GM23338 (cell line): ENCODE measurements around the gene POLA1. TPM values are rescaled to one million over a fixed set of nuclear protein-coding genes. Genes with fewer than 3 reads are reported as not detected.

Experiments
- ATAC-seq: fragments of 200-7000 bp; cut with Tn5 transposase; 3 replicates; pipeline ENCODE4 v1.9.1; 2020
- DNase-seq: peaks from one replicate; pipeline ENCODE4 v3.0.0-alpha.2; 2015; ENCODE audit warnings: low spot score
- H2AFZ ChIP-seq: fragments of 200-600 bp; sonication (generic); 2 replicates; pipeline ENCODE4 v1.8.0; 2016; ENCODE audit warnings: antibody characterized with exemption, mild to moderate bottlenecking, moderate library complexity
- H3F3A ChIP-seq: fragments of 200-600 bp; sonication (generic); replicated peaks from 2 replicates; pipeline ENCODE4 v1.8.0; 2017; ENCODE audit warnings: antibody characterized with exemption, mixed run types, low read depth
- H3K27ac ChIP-seq: fragments of 200-600 bp; sonication (generic); 2 replicates; pipeline ENCODE4 v1.6.1; 2016; ENCODE audit warnings: low read depth
- H3K27me3 ChIP-seq: fragments of 200-600 bp; sonication (generic); 2 replicates; pipeline ENCODE4 v1.8.0; 2016; ENCODE audit warnings: mild to moderate bottlenecking, mixed run types, moderate library complexity; ENCODE audit not compliant: insufficient read depth
- H3K36me3 ChIP-seq: fragments of 200-600 bp; sonication (generic); 2 replicates; pipeline ENCODE4 v1.8.0; 2016; ENCODE audit warnings: mild to moderate bottlenecking; ENCODE audit not compliant: insufficient read depth
- H3K4me1 ChIP-seq: fragments of 200-600 bp; sonication (generic); 2 replicates; pipeline ENCODE4 v1.8.0; 2016; ENCODE audit warnings: mild to moderate bottlenecking, moderate library complexity; ENCODE audit not compliant: insufficient read depth
- H3K4me2 ChIP-seq: fragments of 200-600 bp; sonication (generic); 2 replicates; pipeline ENCODE4 v1.7.1; 2017; ENCODE audit warnings: mixed run types
- H3K4me3 ChIP-seq: fragments of 200-600 bp; sonication (generic); 2 replicates; pipeline ENCODE4 v1.6.1; 2016; ENCODE audit warnings: mixed run types
- H3K79me2 ChIP-seq: fragments of 200-600 bp; sonication (generic); replicated peaks from 2 replicates; pipeline ENCODE4 v1.8.0; 2017; ENCODE audit warnings: mild to moderate bottlenecking; ENCODE audit not compliant: insufficient read depth
- H3K9me2 ChIP-seq: fragments of 200-600 bp; sonication (generic); 2 replicates; pipeline ENCODE4 v1.8.0; 2017; ENCODE audit not compliant: insufficient read depth
- H4K20me1 ChIP-seq: fragments of 200-600 bp; sonication (generic); replicated peaks from 2 replicates; pipeline ENCODE4 v1.8.0; 2017; ENCODE audit warnings: mild to moderate bottlenecking; ENCODE audit not compliant: insufficient read depth
- H3K27ac Mint-ChIP-seq: 2 replicates; pipeline ENCODE4 v1.8.0; 2020; ENCODE audit warnings: inconsistent platforms, mild to moderate bottlenecking, moderate library complexity, mixed read lengths
- H3K27me3 Mint-ChIP-seq: 3 replicates; pipeline ENCODE4 v1.8.0; 2022; ENCODE audit warnings: low read depth, mild to moderate bottlenecking, moderate library complexity, mixed read lengths, inconsistent platforms; ENCODE audit not compliant: insufficient read depth, poor library complexity
- H3K36me3 Mint-ChIP-seq: 3 replicates; pipeline ENCODE4 v1.8.0; 2021; ENCODE audit warnings: low read depth, mild to moderate bottlenecking, inconsistent platforms, moderate library complexity, mixed read lengths
- H3K4me1 Mint-ChIP-seq: 3 replicates; pipeline ENCODE4 v1.8.0; 2020; ENCODE audit warnings: mild to moderate bottlenecking, inconsistent platforms, mixed read lengths
- H3K4me3 Mint-ChIP-seq: 3 replicates; pipeline ENCODE4 v1.8.0; 2021; ENCODE audit warnings: moderate library complexity, mild to moderate bottlenecking, inconsistent platforms, mixed read lengths
- H3K9me3 Mint-ChIP-seq: 3 replicates; pipeline ENCODE4 v1.8.0; 2020; ENCODE audit warnings: moderate library complexity, mild to moderate bottlenecking, inconsistent platforms, mixed read lengths
- CREB1 ChIP-seq: fragments of 250-450 bp; sonication (Bioruptor Pico); IDR thresholded peaks from 2 replicates; pipeline ENCODE4 v1.5.0; 2020; ENCODE audit warnings: low read depth, mild to moderate bottlenecking, moderate library complexity
- EZH2 ChIP-seq: fragments of 200-600 bp; sonication (generic); IDR thresholded peaks from one replicate; pipeline ENCODE4 v1.8.0; 2017; ENCODE audit warnings: antibody characterized with exemption, mild to moderate bottlenecking, low read depth; ENCODE audit not compliant: unreplicated experiment
- EZH2phosphoT487 ChIP-seq: fragments of 200-600 bp; sonication (generic); IDR thresholded peaks from one replicate; pipeline ENCODE4 v1.8.1; 2018; ENCODE audit warnings: antibody characterized with exemption; ENCODE audit not compliant: unreplicated experiment
- JUNB ChIP-seq: IDR thresholded peaks from one replicate; pipeline ENCODE4 v1.6.1; 2016; ENCODE audit warnings: antibody characterized with exemption; ENCODE audit not compliant: unreplicated experiment
- NANOG ChIP-seq: IDR thresholded peaks from 2 replicates; pipeline ENCODE4 v1.6.1; 2016; ENCODE audit warnings: antibody characterized with exemption, borderline replicate concordance
- POLR2AphosphoS5 ChIP-seq: IDR thresholded peaks from 2 replicates; pipeline ENCODE4 v1.6.1; 2016; ENCODE audit warnings: antibody characterized with exemption, low read depth
- REST ChIP-seq: IDR thresholded peaks from one replicate; pipeline ENCODE4 v1.6.1; 2018; ENCODE audit warnings: antibody characterized with exemption; ENCODE audit not compliant: unreplicated experiment
- ZNF114 ChIP-seq: fragments of 250-450 bp; sonication (Bioruptor Pico); IDR thresholded peaks from 2 replicates; pipeline ENCODE4 v1.5.0; 2020; ENCODE audit warnings: mild to moderate bottlenecking, moderate library complexity
- ZNF331 ChIP-seq: fragments of 250-450 bp; sonication (Bioruptor Pico); IDR thresholded peaks from 2 replicates; pipeline ENCODE4 v1.5.0; 2020; ENCODE audit warnings: low read depth, mild to moderate bottlenecking, moderate library complexity
- polyA plus RNA-seq: library from polyadenylated mRNA; unstranded; fragments of >200 nt; fragmentation: Nextera tagmentation; extraction: Ambion mirVana; gene quantifications from 2 replicates; pipeline ENCODE4 v1.2.1, GENCODE V29; 2016
- total RNA-seq: library from RNA; depleted of rRNA; stranded (reverse); fragments of >200 nt; shearing (Covaris generic); gene quantifications from 2 replicates; pipeline ENCODE4 v1.2.3, GENCODE V29; 2014
- TF ChIP-seq, protein P1 (sequence below), 2 experiments: fragments of 200-600 bp in 1 of 2; sonication (generic) in 1 of 2; conservative IDR thresholded peaks; 2 replicates each; pipeline versions ENCODE4 v1.5.1 to v1.6.1; 2016 to 2017; ENCODE audit warnings: antibody characterized with exemption in 2 of 2, low read depth in 2 of 2, mild to moderate bottlenecking in 2 of 2, moderate library complexity in 1 of 2

POLA1 gene
- total and polyA plus RNA-seq, 2 experiments from 2014 or later: 12.6 to 36.6 TPM

GRCh38 chrX:25018682-25019081 lies 325.0 kb downstream of the POLA1 start:
- Mint-ChIP-seq H3K9me3 (0 out of 3 replicates have a peak, but pooled peaks cover 3% of the 10 kb centered on the region), H3K27ac (no peak overlapping the region)
- ATAC-seq: no peak

GRCh38 chrX:25019707-25020390 lies 326.1 kb downstream of the POLA1 start:
- no peaks in the 10 kb centered on the region for H3F3A ChIP-seq
- H3K9me2 ChIP-seq: no peaks in the 10 kb centered on the region
- no peaks in the 10 kb centered on the region for H3K36me3 ChIP-seq
- peaks cover 93% of the 10 kb centered on the region for H3K27me3 ChIP-seq
- H3K4me3 ChIP-seq: peak overlapping the region; percentile 57
- peaks cover 40% of the 10 kb centered on the region for H3K4me1 ChIP-seq
- H3K4me2 ChIP-seq: peak overlapping the region; percentile 84
- H3K79me2 ChIP-seq: no peaks in the 10 kb centered on the region
- peaks cover 46% of the 10 kb centered on the region for H3K4me1 Mint-ChIP-seq
- H2AFZ ChIP-seq: no peak overlapping the region
- H3K27ac Mint-ChIP-seq: no peak overlapping the region
- no peaks in the 10 kb centered on the region for H4K20me1 ChIP-seq
- peaks cover 3% of the 10 kb centered on the region; the same call in 1 of the 3 replicates for H3K36me3 Mint-ChIP-seq
- peaks cover 90% of the 10 kb centered on the region for H3K27me3 Mint-ChIP-seq
- peak overlapping the region; percentile 65 for H3K4me3 Mint-ChIP-seq
- no peak overlapping the region for H3K27ac ChIP-seq
- no peaks in the 10 kb centered on the region for H3K9me3 Mint-ChIP-seq
- ATAC-seq: no peak
- no peak for DNase-seq
- TF ChIP-seq ZNF114: no peak
- no peak for TF ChIP-seq EZH2
- TF ChIP-seq, protein P1, sequence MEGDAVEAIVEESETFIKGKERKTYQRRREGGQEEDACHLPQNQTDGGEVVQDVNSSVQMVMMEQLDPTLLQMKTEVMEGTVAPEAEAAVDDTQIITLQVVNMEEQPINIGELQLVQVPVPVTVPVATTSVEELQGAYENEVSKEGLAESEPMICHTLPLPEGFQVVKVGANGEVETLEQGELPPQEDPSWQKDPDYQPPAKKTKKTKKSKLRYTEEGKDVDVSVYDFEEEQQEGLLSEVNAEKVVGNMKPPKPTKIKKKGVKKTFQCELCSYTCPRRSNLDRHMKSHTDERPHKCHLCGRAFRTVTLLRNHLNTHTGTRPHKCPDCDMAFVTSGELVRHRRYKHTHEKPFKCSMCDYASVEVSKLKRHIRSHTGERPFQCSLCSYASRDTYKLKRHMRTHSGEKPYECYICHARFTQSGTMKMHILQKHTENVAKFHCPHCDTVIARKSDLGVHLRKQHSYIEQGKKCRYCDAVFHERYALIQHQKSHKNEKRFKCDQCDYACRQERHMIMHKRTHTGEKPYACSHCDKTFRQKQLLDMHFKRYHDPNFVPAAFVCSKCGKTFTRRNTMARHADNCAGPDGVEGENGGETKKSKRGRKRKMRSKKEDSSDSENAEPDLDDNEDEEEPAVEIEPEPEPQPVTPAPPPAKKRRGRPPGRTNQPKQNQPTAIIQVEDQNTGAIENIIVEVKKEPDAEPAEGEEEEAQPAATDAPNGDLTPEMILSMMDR (conservative IDR thresholded peaks at IDR 0.05; ENCODE audit: low read depth in 2 of 2): no peak
- TF ChIP-seq EZH2phosphoT487: no peak
- TF ChIP-seq NANOG: no peak
- TF ChIP-seq REST: no peak
- no peak for TF ChIP-seq JUNB
- TF ChIP-seq POLR2AphosphoS5: no peak
- no peak for TF ChIP-seq CREB1

More at GRCh38 chrX:25018682-25019081, 325.0 kb downstream of the POLA1 start:
- Histone ChIP-seq H2AFZ (no peak overlapping the region), H3K36me3 (no peaks in the 10 kb centered on the region), H3K4me3 (peak overlapping the region; percentile 57; the same call in 1 of the 2 replicates), H3K27ac (no peak overlapping the region), H3K4me1 (peaks cover 36% of the 10 kb centered on the region), H4K20me1 (no peaks in the 10 kb centered on the region), H3K79me2 (no peaks in the 10 kb centered on the region), H3K9me2 (no peaks in the 10 kb centered on the region), H3K4me2 (peak overlapping the region; percentile 84), H3K27me3 (peaks cover 97% of the 10 kb centered on the region), H3F3A (no peaks in the 10 kb centered on the region)
- TF ChIP-seq ZNF331 (CRISPR knock-in tag) (no peak), EZH2 (peak; percentile 32)
- Mint-ChIP-seq H3K36me3 (peaks cover 3% of the 10 kb centered on the region; the same call in 1 of the 3 replicates), H3K27me3 (peaks cover 93% of the 10 kb centered on the region), H3K4me3 (peak overlapping the region; percentile 46; the same call in 1 of the 3 replicates), H3K4me1 (peaks cover 37% of the 10 kb centered on the region)
- DNase-seq: no peak
